GM21447 (cell line): Measurements from ENCODE around the gene SEC24A.
"Not testable (repeated sequence)": the region's sequence is repeated elsewhere in the genome, so short reads cannot be mapped to it uniquely, and the experiment has no call there.

Source experiments
- ATAC-seq: cut with Tn5 transposase; IDR thresholded peaks from one replicate; pipeline ENCODE4 v1.9.1; 2021; ENCODE audit not compliant: unreplicated experiment

The SEC24A gene

DNA sequence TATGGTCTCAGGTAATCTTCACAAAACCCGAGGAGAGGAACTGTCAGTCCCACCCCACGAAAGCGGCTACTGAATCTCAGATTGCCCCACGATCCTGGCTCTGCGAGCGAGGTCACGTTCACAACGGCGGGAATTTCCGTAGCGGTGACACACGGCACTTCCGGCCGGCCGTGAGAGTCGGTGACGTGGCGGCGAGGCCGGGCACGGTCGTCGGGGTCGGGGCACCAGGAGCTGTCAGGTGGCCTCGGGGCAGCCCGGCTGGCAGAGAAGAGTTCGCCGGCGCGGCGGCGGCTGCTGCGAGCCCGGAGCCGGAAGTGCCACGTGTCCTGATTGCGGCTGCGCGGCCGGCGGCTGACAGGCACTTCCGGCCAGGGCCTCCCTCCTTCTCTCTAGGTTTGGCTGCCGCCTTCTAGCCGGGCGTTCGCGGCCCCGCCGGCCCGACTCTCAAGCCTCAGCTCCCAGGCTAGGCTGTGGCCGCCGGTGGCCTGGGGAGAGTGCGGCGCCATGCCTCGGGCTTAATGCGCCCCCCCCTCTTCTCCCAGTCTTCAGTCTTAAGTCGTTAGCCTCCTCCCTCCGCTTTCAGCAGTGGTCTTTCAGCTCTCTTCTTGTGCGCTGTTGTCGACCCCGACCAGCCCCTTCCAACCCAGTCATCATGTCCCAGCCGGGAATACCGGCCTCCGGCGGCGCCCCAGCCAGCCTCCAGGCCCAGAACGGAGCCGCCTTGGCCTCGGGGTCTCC, at the start of gene SEC24A:
Gene SEC24A, plus strand, starts transcription at position 361 of the 738 bp plus-strand sequence. Its CDS starts 292 bp downstream, at position 653.
- ATAC-seq: peak; percentile 78

DNA sequence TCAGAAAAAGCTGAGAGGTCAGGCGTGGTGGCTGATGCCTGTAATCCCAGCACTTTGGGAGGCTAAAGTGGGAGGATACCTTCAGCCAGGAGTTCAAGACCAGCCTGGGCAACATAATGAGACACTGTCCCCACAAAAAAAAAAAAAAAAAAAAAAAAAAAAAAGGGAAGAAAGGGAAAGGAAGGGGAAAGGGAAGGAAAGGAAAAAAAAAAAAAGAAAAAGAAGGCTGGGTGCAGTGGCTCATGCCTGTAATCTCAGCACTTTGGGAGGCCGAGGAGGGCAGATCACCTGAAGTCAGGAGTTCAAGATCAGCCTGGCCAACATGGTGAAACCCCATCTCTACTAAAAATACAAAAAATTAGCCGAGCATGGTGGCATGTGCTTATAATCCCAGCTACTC, 48.8 kb upstream of the SEC24A start:
- ATAC-seq: not testable (repeated sequence)

DNA sequence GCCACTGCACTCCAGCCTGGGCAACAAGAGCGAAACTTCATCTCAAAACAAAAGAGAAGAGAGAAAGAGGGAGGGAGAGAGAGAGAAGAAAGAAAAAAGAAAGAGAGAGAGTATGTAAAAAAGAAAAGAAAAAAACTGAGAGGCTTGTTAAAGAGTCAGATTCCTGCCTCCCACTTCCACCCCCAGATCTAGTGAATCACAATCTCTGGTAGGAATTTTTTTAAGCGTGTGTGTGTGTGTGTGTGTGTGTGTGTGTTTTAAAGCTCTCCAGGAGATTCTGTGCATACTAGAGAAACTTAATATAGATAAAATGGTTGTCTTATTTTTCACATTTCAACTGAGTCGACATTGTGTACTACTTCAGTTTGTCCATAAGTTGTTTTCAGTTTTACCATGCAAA, 48.0 kb upstream of the SEC24A start:
- ATAC-seq: no peak

DNA sequence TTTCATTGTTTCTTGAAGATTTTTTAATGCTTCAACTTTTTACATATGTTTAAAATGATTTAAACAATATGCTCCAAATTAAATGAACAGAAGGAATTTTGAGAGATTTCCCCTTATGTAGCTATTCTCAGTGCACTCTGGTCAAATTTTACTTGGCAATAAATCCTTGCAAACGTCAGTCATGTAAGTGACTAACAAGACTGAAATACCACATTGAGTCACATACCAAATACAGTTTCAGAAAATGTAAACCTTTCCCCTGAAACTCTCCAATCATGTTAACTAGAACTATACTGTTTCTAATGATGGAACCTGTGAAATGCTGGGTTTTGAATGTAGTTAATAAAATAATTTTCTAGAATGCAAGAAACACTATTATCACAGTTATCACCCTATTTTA, 45.5 kb upstream of the SEC24A start:
- ATAC-seq: peak; percentile 59

DNA sequence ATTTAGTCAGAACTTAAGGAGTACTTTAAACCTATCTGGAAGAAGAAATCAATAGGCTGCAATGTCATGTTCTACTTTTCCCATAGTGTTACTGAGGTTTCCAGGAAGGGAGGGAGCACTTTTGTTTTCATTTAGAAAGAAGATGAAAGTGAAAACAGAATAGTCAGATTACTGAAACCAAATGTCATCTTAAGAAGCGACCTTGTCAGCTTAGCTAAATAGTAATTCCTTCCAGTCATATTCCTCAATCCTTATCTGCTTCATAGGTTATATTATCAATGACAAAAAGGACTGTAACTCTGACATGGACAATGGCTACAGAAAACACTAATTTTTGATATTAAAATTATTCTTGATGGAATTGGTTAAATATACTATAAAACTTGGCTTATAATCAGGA, 43.7 kb upstream of the SEC24A start:
- ATAC-seq: no peak

DNA sequence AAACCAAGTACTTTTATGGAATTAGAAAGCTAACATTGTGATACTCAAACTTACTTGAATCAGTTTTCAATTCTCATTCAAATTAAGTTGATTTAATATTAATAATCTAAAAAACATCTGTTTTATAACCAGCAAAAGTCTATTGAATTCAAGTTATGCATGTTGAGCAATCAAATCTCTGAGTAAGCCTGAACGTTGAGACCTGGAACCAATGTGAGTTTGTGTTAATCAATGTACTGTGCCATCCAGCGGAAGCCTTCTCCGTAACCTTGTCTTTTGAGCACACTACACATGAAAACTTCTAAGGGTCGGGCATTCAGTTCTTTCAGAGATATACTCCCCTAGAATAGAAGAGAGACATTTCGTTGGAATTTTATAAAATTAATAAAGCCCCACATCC, 41.9 kb upstream of the SEC24A start:
- ATAC-seq: no peak

DNA sequence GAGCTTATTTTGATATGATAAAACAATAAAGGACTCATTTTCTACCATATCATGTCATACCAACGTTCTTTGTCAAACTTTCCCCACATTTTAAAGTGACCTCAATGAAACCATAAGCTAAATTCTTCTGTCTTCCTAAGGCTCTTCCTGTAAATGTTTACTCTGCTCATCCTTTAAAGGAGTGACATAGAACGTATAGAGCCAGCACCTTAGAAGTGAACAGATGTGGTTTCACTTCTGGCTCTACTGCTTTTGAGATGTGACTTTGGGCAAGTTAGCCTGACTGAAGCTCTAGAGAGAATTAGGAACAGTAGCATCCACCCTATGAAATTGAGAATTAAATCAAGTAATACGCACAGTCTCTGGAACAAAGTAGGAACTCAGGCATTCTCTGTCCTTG, 40.0 kb upstream of the SEC24A start:
- no peak for ATAC-seq

DNA sequence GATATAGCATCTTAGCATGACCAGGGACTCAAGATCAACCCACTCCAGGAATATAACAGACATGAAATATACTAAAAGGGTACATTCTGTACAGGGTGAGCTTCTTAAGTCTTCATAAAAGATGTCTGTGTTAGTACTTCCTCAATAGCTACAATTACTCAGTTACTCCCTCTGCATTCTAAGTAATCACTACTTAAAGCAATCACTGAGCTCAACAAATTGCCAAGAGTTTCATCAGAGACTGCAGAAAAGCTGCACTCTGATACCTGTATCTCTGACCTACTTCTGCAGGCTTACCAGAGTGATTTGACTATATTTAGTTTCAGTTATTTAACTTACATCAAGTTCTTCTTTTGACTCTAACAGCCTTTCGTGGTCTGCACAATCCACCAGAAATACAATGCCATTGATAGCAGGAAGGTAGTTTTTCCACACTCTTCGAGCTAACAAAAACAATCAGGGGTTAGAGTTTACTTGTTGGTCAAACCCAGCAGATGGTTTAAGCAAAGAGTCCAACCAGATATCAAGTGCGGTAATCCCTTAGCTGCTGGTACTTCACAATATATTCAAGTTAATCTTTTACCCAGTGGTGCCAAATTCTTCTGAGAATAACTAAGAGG, 39.2 kb upstream of the SEC24A start:
- peak; percentile 62 for ATAC-seq

DNA sequence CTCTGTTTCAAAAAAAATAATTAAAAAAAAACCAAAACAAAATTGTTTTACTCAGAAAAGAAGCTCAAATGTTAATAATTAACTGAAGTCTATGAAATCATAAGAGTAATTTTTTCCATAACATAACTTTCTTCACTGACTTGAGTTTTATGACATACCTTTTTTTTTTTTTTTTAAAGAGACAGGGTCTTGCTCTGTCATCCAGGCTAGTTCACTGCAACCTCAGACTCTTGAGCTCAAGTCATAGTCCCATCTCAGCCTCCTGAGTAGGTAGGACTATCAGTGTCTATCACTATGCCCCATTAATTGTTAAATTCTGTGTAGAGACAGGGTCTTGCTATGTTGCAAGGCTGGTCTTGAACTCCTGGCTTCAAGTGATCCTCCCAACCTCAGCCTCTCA, 37.9 kb upstream of the SEC24A start:
- ATAC-seq: no peak

DNA sequence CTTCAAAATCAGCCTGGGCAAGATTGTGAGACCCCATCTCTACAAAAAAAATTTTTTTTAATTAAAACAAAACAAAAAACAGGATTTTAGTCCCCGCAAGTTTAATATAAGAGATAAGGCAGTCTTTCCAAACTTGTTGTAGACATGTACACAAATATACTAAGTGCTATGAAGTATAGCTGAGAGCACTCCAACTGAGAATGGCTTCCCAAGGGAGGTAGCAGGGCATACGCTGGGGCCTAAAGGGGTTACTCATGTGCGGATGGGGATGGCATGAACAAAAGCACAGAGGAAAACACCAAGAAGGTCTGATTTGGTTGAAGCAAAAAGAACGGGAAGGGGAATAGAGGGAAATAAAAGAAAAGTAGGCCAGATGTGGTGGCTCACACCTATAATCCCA, 37.1 kb upstream of the SEC24A start:
- ATAC-seq: no peak

DNA sequence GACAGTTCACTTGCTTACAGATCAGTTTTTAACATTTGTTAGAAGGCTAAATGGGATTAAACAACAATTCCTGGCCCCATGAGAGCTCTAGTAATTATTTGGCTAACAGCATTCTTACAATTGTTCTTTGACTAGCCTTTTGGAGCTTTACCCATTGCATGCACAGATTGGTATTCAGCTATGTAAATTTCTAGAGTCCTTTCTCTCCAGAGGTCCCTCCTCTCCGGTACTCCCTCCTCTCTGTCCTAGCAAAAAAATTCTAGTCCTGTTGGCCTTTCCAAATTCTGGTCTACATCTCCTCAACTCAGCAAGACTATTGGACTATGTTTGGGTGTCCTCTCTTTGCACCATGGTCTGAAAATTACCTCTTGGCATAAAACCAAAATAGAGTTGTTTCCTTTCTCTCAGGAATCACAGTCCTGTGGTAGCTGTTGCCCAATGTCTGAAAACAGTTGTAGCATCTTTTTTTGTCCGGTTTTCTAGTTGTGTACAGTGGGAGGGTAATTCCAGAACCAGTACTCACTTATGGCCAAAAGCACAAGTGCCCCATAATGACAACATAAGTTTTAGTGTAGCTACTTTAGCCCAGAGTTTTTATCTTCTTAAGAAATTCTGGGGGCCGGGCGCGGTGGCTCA, 34.0 kb upstream of the SEC24A start:
- ATAC-seq: no peak

DNA sequence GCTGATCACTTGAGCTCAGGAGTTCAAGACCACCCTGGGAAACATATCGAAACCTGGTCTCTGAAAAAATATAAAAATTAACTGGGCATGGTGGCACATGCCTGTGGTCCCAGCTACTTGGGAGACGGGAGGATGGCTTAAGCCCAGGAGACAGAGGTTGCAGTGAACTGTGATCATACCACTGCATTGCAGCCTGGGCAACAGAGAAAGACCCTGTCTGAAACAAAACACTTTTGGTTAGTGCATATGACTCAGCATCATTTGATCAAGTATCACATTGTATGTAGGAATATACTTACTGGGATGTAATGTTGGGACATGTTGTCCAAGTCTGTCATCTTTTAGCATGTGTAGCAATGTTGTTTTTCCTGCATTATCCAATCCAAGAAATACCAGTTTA, 28.0 kb upstream of the SEC24A start:
- ATAC-seq: no peak

DNA sequence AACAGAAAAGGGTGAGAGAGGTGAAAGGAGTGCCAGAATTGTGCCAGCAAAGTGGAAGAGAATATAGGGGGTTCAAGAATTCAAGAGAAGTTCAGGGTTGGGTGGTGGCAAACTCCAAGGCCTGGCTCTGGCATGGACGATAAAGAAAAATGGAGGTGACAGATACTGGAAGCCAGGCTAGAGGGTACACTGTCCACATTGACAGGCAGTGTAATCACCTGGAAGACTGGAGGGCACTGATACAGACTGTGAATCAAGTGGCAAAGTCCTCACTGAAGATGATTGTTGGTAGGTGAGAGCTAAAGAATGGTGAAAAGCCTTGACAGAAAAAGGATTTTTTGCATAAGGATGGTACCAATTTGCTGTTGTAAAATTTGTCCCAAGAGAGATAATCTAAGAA, 23.0 kb upstream of the SEC24A start:
- ATAC-seq: no peak

DNA sequence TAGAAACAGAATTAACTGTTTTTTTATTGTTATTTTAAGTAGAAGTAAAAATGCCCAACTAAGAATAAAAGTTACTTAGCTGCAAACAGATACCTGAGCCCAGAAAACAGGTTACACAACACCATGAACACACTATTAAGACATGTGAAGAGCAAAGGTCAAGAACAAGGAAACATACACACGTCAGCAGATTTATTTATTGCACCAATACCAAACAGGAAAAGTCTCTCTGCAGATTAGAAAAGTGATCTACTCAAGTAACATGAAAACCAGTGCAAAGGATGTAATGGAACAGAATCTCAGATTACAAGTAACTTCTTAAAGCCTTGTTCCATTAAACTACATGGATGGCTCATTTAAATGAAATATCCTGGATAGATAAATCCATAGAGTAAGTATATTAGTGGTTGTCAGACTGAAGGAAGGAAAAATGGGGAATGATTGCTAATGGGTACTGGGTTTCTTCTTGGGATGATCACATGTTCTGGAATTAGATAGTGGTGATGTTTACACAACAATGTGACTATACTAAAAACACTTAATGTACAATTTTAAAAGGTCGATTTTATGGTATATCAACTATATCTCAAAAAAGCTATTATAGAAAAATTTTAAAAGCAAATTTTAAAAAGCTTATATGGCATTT, 22.1 kb upstream of the SEC24A start:
- ATAC-seq: no peak

DNA sequence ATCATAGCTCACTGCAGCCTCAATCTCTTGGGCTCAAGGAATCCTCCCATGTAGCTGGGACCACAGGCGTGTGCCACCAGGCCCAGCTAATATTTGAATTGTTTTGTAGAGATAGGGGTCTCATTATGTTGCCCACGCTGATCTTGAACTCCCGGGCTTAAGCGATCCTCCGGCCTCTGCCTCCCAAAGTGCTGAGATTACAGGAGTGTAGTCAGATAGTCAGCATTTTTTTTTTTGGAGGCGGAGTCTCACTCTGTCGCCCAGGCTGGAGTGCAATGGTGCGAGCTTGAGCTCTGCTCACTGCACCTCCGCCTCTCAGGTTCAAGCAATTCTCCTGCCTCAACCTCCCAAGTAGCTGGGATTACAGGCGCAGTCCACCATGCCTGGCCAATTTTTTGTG, 14.4 kb upstream of the SEC24A start:
- ATAC-seq: no peak

DNA sequence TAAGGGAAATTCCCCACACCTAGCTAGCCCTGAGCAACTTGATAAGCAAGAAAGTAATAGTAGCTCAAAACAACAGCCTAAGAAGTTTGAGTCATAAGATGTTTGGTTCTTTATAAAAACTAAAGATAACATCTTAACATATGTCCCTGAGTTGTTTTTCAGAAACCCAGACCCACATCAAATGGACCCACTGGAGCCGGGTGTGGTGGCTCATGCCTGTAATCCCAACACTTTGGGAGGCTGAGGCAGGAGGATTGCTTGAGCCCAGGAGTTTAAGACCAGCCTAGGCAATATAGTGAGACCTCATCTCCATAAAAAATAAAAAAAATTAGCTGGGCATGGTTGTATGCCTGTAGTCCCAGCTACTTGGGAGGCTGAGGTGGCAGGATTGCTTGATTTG, 13.2 kb upstream of the SEC24A start:
- not testable (repeated sequence) for ATAC-seq

DNA sequence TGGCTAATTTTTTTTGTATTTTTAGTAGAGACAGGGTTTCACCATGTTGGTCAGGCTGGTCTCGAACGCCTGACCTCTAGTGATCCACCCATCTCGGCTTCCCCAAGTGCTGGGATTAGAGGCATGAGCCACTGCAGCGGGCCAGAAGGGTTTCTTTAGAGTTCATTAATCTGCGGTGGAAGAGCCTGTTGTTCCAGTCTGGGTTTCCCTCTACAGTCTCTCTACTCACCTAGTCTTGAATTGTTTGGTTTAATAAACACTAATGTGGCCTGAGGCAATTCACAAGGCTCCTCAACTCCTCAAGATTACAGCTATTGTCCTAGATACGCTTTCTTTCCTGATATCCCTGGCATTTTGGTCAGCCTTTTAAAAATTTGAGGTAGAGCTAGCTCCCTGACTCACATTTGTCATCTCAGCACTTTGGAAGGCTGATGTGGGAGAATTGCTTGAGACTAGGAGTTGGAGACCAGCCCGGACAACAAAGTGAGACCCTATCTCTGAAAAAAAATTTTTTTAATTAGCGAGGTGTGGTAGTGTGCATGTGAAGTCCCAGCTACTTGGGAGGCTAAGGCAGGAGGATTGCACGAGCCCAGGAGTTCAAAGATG, 11.4 kb upstream of the SEC24A start:
- ATAC-seq: no peak

DNA sequence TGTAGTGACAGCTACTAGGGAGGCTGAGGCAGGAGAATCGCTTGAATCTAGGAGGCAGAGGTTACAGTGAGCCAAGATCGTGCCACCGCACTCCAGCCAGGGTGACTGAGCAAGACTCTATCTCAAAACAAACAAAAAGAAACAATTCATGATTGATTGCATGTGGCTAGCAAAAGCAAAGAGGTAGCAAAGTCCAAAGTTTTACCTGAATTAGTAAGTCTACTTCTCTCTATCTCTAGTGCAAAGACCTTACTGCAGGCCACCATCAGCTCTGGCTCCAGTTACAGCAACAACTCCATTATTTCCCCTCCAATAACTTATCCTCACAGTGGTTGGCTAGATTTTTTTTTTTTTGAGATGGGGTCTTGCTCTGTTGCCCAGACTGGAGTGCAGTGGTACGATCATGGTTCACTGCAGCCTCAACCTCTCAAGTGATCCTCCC, 9.8 kb upstream of the SEC24A start:
- ATAC-seq: no peak

DNA sequence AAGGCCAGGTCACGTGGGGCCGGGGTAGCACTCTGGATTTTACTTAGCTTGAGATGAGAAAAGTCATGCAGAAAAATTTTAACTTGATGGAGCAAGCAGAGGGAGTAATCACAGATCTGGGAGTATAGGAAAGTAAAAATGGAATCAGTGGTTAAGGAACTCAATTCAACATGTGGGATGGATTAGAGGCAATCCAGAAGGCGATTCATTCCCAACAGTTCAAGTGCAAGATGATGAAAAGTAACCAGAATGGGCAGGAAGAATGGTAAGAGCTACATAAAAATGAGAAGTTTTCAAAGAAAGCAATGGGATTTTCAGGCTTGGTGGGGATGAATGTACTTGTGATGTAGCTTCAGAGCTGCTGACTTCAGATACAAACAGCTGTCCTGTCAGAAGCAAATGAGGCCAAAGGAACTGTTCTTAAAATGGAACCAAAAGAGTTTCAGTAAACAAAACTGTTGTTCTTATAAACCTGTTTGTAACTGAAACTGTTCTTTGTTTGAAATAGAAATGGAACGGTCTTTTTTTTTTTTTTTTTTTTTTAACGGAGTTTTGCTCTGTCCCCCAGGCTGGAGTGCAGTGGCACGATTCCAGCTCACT, 5.6 kb upstream of the SEC24A start:
- peak; percentile 38 for ATAC-seq

DNA sequence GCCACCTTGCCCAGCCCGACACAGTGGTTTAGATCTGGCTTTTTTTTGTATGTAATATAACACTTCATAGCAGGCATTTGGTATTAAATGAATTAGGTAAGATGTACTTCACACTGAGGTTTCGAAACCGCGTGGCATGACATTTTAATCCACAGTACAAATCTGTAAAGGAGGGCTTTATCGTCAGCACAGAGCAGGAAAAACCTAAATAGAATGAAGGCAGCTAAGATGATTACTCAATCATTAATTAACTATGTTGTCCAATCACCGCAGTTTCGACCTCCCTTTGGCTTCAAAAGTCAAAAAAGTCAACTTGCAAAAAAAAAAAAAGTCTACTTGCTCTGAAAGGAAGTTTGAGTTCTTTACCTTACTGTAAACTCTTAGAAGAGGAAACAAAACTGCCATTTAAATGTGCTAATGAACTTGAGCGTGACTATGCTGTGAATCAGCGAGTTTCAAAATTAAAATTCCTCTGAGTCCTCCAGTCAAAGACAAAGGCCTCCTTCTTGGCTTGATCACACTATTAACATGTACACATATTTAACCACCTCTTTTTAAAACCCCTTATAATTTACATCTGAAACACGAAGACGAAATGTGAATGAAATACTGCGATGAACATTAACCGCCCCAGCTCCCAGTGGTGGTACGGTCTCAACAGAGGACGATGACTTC, 698 bp upstream of the SEC24A start:
- peak; percentile 32 for ATAC-seq
